Right lobe of liver (tissue), 6 donors: ENCODE results near the gene PAK4. TPM values are rescaled to one million over a fixed set of nuclear protein-coding genes. Genes with fewer than 3 reads are reported as not detected.
"Not testable (repeated sequence)": the region's sequence is repeated elsewhere in the genome, so short reads cannot be mapped to it uniquely, and the experiment has no call there.

Experiments
- ATAC-seq, 4 donors: fragments of 200-7000 bp; cut with Tn5 transposase; one replicate each; pipeline ENCODE4 v1.9.1; 2020; ENCODE audit warnings: mild to moderate bottlenecking in 4 of 4, moderate library complexity in 4 of 4
- DNase-seq, 3 donors: peaks; one replicate each; pipeline ENCODE4 v3.0.0-alpha.2; 2020
- H3K27ac ChIP-seq, 3 donors: fragments of 200-600 bp; one replicate each; pipeline ENCODE4 v1.8.0; 2022
- H3K27me3 ChIP-seq, 2 donors: fragments of 200-600 bp; one replicate each; pipeline ENCODE4 v1.8.0; 2022
- H3K36me3 ChIP-seq, 4 donors: fragments of 200-600 bp; sonication (generic) in 1 of 4; one replicate each; pipeline versions ENCODE4 v1.5.1 to v1.8.0; 2017 to 2022; ENCODE audit warnings: control low read depth in 1 of 4
- H3K4me1 ChIP-seq, 4 donors: fragments of 200-600 bp; sonication (generic) in 1 of 4; one replicate each; pipeline versions ENCODE4 v1.5.1 to v1.8.0; 2017 to 2022; ENCODE audit warnings: control low read depth in 1 of 4
- H3K4me3 ChIP-seq, 3 donors: fragments of 200-600 bp; one replicate each; pipeline ENCODE4 v1.8.0; 2022
- H3K9me3 ChIP-seq, 4 donors: fragments of 200-600 bp; sonication (generic) in 1 of 4; one replicate each; pipeline versions ENCODE4 v1.5.1 to v1.8.0; 2017 to 2022; ENCODE audit warnings: control low read depth in 1 of 4
- CTCF ChIP-seq, 4 donors: fragments of 200-600 bp in 3 of 4; fragments of 450-650 bp in 1 of 4; IDR thresholded peaks; one replicate each; pipeline versions ENCODE4 v1.5.1 to v1.8.0; 2016 to 2022; ENCODE audit warnings: antibody characterized with exemption in 4 of 4, mild to moderate bottlenecking in 2 of 4
- POLR2A ChIP-seq: fragments of 450-650 bp; IDR thresholded peaks from one replicate; pipeline ENCODE4 v1.6.1; 2017; ENCODE audit warnings: antibody characterized with exemption, mild to moderate bottlenecking
- WGBS: methylation state at CpG from one replicate; pipeline ENCODE4 v1.1.6; 2018; ENCODE audit warnings: low coverage, low lambda C conversion rate; ENCODE audit not compliant: insufficient coverage; ENCODE audit errors: missing lambda C conversion rate; 5-methylcytosine and 5-hydroxymethylcytosine counted together
- intact Hi-C, 2 donors: fragments of 100-400 bp; cut with DNase I; formaldehyde crosslinking; loops; one replicate each; pipeline versions ENCODE4 v1.11.2 to v1.14.1; 2022
- total RNA-seq, 6 experiments: library from RNA; depleted of rRNA in 2 of 6; stranded (reverse); fragments of >200 nt in 2 of 6; fragmentation: NEBNext Ultra II Directional in 3 of 6; extraction: Animal tissue kit (Norgen Biotek cat#: 25700) in 3 of 6; gene quantifications; one replicate each; pipeline versions ENCODE4 v1.1.0 to v1.2.4, GENCODE V29; 2016 to 2023
- donor health status: DM: no; HTN: yes; CAD: no.
- donor health status: DM: no; HTN: no; CAD: no.
- donor health status: DM: no; HTN: no; CAD: no.
- donor health status: DM: no; HTN: yes; CAD: no.
- donor health status: DM: no; HTN: yes; CAD: no.

The PAK4 gene
- total RNA-seq, 6 experiments from 2014 or later, result 11.4 to 16.6 (median 14.7) TPM

GRCh38 chr19:39211731-39212374, 86.3 kb downstream of the PAK4 start:
- DNase-seq, result no peak
- WGBS, result 60% methylated on average over 10 of the region's 13 CpGs

GRCh38 chr19:39212375-39212742, 86.8 kb downstream of the PAK4 start:
- DNase-seq (peak in 2 of 3 donors; percentile 38 to 55), ATAC-seq (peak; percentile 72 to 83 (median 78))
- H3K4me3 ChIP-seq, result no peak overlapping the region
- no peaks in the 10 kb centered on the region for H3K9me3 ChIP-seq
- H3K36me3 ChIP-seq, result no peaks in the 10 kb centered on the region
- TF ChIP-seq POLR2A (no peak), CTCF (IDR thresholded peaks at IDR 0.05) (peak; percentile 32 to 62 (median 40))
- H3K27ac ChIP-seq, result no peak overlapping the region
- WGBS, result 17% methylated on average over 8 of the region's 8 CpGs
- intact Hi-C loops, result no loop called here
- no peaks in the 10 kb centered on the region for H3K4me1 ChIP-seq
- H3K27me3 ChIP-seq, result no peaks in the 10 kb centered on the region

More at GRCh38 chr19:39211731-39212374, 86.3 kb downstream of the PAK4 start:
- Histone ChIP-seq H3K4me1 (no peaks in the 10 kb centered on the region), H3K4me3 (no peak overlapping the region), H3K27ac (no peak overlapping the region), H3K27me3 (no peaks in the 10 kb centered on the region), H3K9me3 (no peaks in the 10 kb centered on the region), H3K36me3 (no peaks in the 10 kb centered on the region)
- no peak for ATAC-seq
- TF ChIP-seq POLR2A, result no peak
- no peak for TF ChIP-seq CTCF (IDR thresholded peaks at IDR 0.05)
- intact Hi-C loops, result no loop called here

GRCh38 chr19:39215323-39215722, 89.7 kb downstream of the PAK4 start:
- intact Hi-C loops, DNase-seq, H3K9me3 ChIP-seq, H3K27me3 ChIP-seq, ATAC-seq, H3K27ac ChIP-seq, H3K36me3 ChIP-seq, H3K4me1 ChIP-seq, H3K4me3 ChIP-seq: not testable (repeated sequence)
- 63% methylated on average over 2 of the region's 3 CpGs for WGBS

- no peak overlapping the region for H3K4me3 ChIP-seq
- no peak for ATAC-seq
- H3K27me3 ChIP-seq, result no peaks in the 10 kb centered on the region
- intact Hi-C loops, result no loop called here
- H3K27ac ChIP-seq, result no peak overlapping the region
- H3K36me3 ChIP-seq, result no peaks in the 10 kb centered on the region
- TF ChIP-seq POLR2A, result no peak
- TF ChIP-seq CTCF (IDR thresholded peaks at IDR 0.05), result no peak
- H3K9me3 ChIP-seq, result no peaks in the 10 kb centered on the region
- WGBS, result 56% methylated on average over 4 of the region's 5 CpGs
- DNase-seq, result no peak
- no peaks in the 10 kb centered on the region for H3K4me1 ChIP-seq
Measured at GRCh38 chr19:39217094-39217493, 91.5 kb downstream of the PAK4 start.

GRCh38 chr19:39218230-39219007, 92.8 kb downstream of the PAK4 start:
- TF ChIP-seq CTCF (IDR thresholded peaks at IDR 0.05), result no peak
- no peak for TF ChIP-seq POLR2A
- Histone ChIP-seq H3K9me3 (no peaks in the 10 kb centered on the region), H3K36me3 (no peaks in the 10 kb centered on the region), H3K27me3 (no peaks in the 10 kb centered on the region), H3K27ac (no peak overlapping the region), H3K4me1 (no peaks in the 10 kb centered on the region), H3K4me3 (no peak overlapping the region)
- no peak for ATAC-seq
- 73% methylated on average over 15 of the region's 15 CpGs for WGBS
- no peak for DNase-seq
- intact Hi-C loops, result no loop called here
